Transverse colon (tissue), 4 donors: Measurements from ENCODE around the gene MXRA5. TPM values are rescaled to one million over a fixed set of nuclear protein-coding genes. Genes with fewer than 3 reads are reported as not detected.
"Not testable (repeated sequence)": the region's sequence is repeated elsewhere in the genome, so short reads cannot be mapped to it uniquely, and the experiment has no call there.

ENCODE experiments used
- DNase-seq: peaks from one replicate; pipeline ENCODE4 v3.0.0-alpha.2; 2019
- H3K27ac ChIP-seq, 4 donors: fragments of 200-600 bp; sonication (generic); 2 replicates each; pipeline ENCODE4 v1.5.1; 2016 to 2018; ENCODE audit warnings: inconsistent platforms in 4 of 4
- H3K27me3 ChIP-seq: fragments of 200-600 bp; sonication (generic); 2 replicates; pipeline ENCODE4 v1.5.1; 2017; ENCODE audit warnings: inconsistent platforms
- H3K36me3 ChIP-seq, 4 donors: fragments of 200-600 bp; sonication (generic); 2 replicates each; pipeline ENCODE4 v1.5.1; 2017 to 2019; ENCODE audit warnings: inconsistent platforms in 4 of 4
- H3K4me1 ChIP-seq, 4 donors: fragments of 200-600 bp; sonication (generic); 2 replicates each; pipeline ENCODE4 v1.5.1; 2017 to 2020; ENCODE audit warnings: inconsistent platforms in 4 of 4
- H3K4me3 ChIP-seq, 4 donors: fragments of 200-600 bp; sonication (generic); 1 replicate in 1 of 4; 2 replicates in 3 of 4; pipeline versions ENCODE4 v1.5.1 to v1.6.1; 2017 to 2019; ENCODE audit warnings: inconsistent platforms in 4 of 4
- H3K9me3 ChIP-seq, 2 donors: fragments of 200-600 bp; sonication (generic); 2 replicates each; pipeline ENCODE4 v1.5.1; 2017 to 2019; ENCODE audit warnings: inconsistent platforms in 2 of 2
- CTCF ChIP-seq, 5 experiments: fragments of 200-600 bp in 3 of 5; fragments of 450-650 bp in 2 of 5; sonication (generic) in 3 of 5; IDR thresholded peaks; 1 replicate in 2 of 5; 2 replicates in 3 of 5; pipeline ENCODE4 v1.5.1; 2016 to 2017; ENCODE audit warnings: antibody characterized with exemption in 5 of 5, inconsistent platforms in 3 of 5, mild to moderate bottlenecking in 2 of 5, moderate library complexity in 1 of 5
- EP300 ChIP-seq: sonication (generic); formaldehyde crosslinking; IDR thresholded peaks from one replicate; pipeline ENCODE4 v1.6.1; 2017; ENCODE audit warnings: antibody characterized with exemption, low read depth
- POLR2A ChIP-seq: fragments of 450-650 bp; IDR thresholded peaks from one replicate; pipeline ENCODE4 v1.6.1; 2016; ENCODE audit warnings: antibody characterized with exemption, mild to moderate bottlenecking, moderate library complexity
- POLR2AphosphoS5 ChIP-seq, 3 donors: sonication (generic); formaldehyde crosslinking; IDR thresholded peaks; one replicate each; pipeline ENCODE4 v1.6.1; 2016; ENCODE audit warnings: antibody characterized with exemption in 3 of 3
- WGBS, 2 donors: methylation state at CpG; one replicate each; pipeline ENCODE4 v1.1.5; 2018; ENCODE audit warnings: low coverage in 1 of 2; 5-methylcytosine and 5-hydroxymethylcytosine counted together
- in situ Hi-C, 4 donors: fragments of 200-750 bp; cut with MboI; loops; one replicate each; pipeline versions ENCODE4 v1.15.0 to v1.15.1; 2017; ENCODE audit warnings: low sequenced_read_pairs in 3 of 4, low pct_ligation_motif_present in 1 of 4, low pct_unique_long_range_greater_than_20kb in 1 of 4
- intact Hi-C: fragments of 100-400 bp; cut with DNase I; formaldehyde crosslinking; loops from one replicate; pipeline ENCODE4 v1.15.1; 2023; ENCODE audit warnings: low total_unique reads
- total RNA-seq, 4 donors: library from RNA; depleted of rRNA; stranded (reverse); fragments of >200 nt; gene quantifications; one replicate each; pipeline ENCODE4 v1.1.0, GENCODE V29; 2016

Gene MXRA5
- total RNA-seq, 4 donors from 2014 or later = 0.75 to 29.1 (median 1.7) TPM

DNA sequence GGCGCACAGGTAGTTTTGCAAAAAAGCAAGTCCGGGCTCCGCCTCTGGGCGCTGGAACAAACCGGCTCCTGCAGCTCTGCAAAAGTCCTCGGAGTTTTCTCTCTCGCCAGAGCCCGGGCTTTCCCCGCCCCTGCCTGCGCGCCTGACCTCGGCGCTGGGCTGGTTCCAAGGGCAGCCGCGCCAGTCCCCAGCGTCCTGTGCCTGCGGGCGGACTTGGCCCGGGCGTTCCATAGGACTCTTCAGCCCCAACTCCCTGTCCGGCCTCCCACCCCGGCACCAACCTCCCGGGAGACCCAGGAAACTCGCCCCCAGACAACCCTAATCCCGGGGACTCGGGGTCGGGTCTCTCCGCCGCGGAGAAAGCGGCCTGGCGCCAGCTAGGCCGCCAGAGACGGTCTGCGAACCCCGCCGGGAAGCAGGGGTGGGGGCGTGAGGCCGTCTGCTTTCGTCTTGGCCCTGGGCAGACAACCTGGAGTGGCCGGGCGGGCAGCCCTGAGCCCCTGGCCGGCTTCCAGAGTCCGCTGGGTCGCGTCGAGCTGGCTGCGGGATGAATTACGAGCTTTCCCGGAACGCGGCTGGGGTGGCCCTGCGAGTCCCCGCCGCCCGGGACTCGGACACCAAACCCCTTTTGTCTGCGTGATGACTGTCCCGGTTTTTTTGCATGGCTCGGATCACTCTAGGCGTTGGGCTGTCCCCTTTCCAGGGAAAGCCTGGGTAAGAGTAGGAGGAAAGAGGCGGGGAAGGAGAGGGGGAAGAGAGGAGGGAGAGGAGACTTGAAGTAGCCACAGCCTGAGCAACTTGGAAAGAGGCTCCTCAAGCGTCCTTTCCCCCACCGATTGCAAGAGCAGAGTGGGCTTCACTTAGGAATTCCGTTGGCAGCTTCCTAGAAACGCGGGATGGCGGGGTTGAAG lies 916 bp downstream of the MXRA5 start:
- Histone ChIP-seq H3K27me3 (peaks cover 9% of the 10 kb centered on the region), H3K4me1 (no peaks in the 10 kb centered on the region), H3K27ac (peak overlapping the region; percentile 48 to 73 (median 62)), H3K4me3 (peak overlapping the region in 3 of 4 donors; percentile 5 to 41 (median 26)), H3K36me3 (no peaks in the 10 kb centered on the region), H3K9me3 (no peaks in the 10 kb centered on the region)
- no peak for DNase-seq
- WGBS, 2 donors = 18% methylated on average over 55 of the region's 68 CpGs; no CpG with 5 or more reads in 1 of the 2 donors
- in situ Hi-C loops (no loop called here), intact Hi-C loops (no loop called here)
- TF ChIP-seq POLR2A (no peak), CTCF (IDR thresholded peaks at IDR 0.05) (no peak), POLR2AphosphoS5 (IDR thresholded peaks at IDR 0.05) (no peak), EP300 (no peak)

DNA sequence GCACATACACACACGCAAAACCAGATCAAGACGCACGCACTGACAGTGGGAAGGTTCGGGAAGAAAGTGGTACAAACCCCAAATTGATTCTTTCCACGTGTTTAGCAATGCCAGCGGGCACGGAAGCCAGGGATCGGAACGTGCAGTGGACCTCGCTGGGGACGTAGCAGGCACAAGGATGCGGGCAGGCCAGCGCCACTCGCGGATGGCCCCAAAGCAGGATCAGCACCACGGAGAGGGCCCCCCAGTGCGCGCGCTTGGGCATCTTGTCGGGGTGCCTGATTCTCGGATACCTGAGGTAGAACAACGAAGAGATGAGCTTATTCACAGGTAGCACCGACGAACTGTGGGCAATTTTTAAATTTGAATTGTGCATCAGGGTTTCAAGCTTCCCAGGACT lies 2.9 kb downstream of the MXRA5 start:
- H3K27me3 ChIP-seq, H3K27ac ChIP-seq, H3K9me3 ChIP-seq, intact Hi-C loops, DNase-seq, in situ Hi-C loops, H3K4me1 ChIP-seq, H3K36me3 ChIP-seq, H3K4me3 ChIP-seq: not testable (repeated sequence)
- 48% methylated on average over 24 of the region's 24 CpGs; no CpG with 5 or more reads in 1 of the 2 donors for WGBS, 2 donors

- in situ Hi-C loops (no loop called here), intact Hi-C loops (no loop called here)
- H3K4me3 ChIP-seq = no peak overlapping the region
- WGBS, 2 donors = 52% methylated on average over 1 of the region's 1 CpG; no CpG with 5 or more reads in 1 of the 2 donors
- H3K36me3 ChIP-seq = no peaks in the 10 kb centered on the region
- peaks cover under 1% of the 10 kb centered on the region for H3K27me3 ChIP-seq
- H3K27ac ChIP-seq = no peak overlapping the region
- no peaks in the 10 kb centered on the region for H3K4me1 ChIP-seq
- no peaks in the 10 kb centered on the region for H3K9me3 ChIP-seq
- no peak for TF ChIP-seq EP300
- no peak for TF ChIP-seq POLR2A
- TF ChIP-seq CTCF (IDR thresholded peaks at IDR 0.05) = no peak
- TF ChIP-seq POLR2AphosphoS5 (IDR thresholded peaks at IDR 0.05) = no peak
- no peak for DNase-seq
These were observed 6.4 kb downstream of the MXRA5 start for GRCh38 chrX:3340016-3340415.

DNA sequence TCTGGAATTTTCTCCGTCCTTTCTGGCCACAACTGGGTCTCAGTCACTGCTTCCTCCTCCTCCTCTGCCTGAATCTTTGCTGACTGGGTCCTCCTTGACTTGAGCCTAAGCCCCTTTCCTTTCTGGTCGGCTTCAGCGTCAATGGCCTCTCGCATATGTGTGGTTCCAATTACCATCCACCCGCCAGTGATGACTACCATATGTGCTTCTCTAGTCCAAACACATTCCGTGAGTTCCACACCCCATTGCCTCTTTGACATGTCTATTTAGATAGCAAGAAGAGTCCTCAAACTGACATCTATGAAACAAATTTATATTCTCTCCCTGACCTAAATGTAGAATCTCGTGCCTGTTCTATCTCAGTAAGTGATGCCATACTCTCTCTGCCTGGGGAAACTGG lies 19.8 kb downstream of the MXRA5 start:
- no peak for DNase-seq
- H3K9me3 ChIP-seq = no peaks in the 10 kb centered on the region
- H3K4me1 ChIP-seq = no peaks in the 10 kb centered on the region
- intact Hi-C loops (no loop called here), in situ Hi-C loops (no loop called here)
- TF ChIP-seq CTCF (IDR thresholded peaks at IDR 0.05) = no peak
- TF ChIP-seq POLR2A = no peak
- TF ChIP-seq EP300 = no peak
- no peak for TF ChIP-seq POLR2AphosphoS5 (IDR thresholded peaks at IDR 0.05)
- no peak overlapping the region for H3K4me3 ChIP-seq
- no peaks in the 10 kb centered on the region for H3K36me3 ChIP-seq
- no peak overlapping the region for H3K27ac ChIP-seq
- no peaks in the 10 kb centered on the region for H3K27me3 ChIP-seq
- WGBS, 2 donors = 62% methylated on average over 7 of the region's 7 CpGs; no CpG with 5 or more reads in 1 of the 2 donors
